Nephron (organoid): ENCODE measurements around the gene TRAPPC10.

ENCODE experiments used
- H3K27ac Mint-ChIP-seq, 3 experiments: 2 replicates each; pipeline ENCODE4 v1.8.0; 2020; ENCODE audit warnings: mixed read lengths in 3 of 3, mild to moderate bottlenecking in 2 of 3, moderate library complexity in 1 of 3
- H3K27me3 Mint-ChIP-seq: 2 replicates; pipeline ENCODE4 v1.8.0; 2021; ENCODE audit warnings: low read depth, mild to moderate bottlenecking, moderate library complexity, mixed read lengths
- H3K36me3 Mint-ChIP-seq: 2 replicates; pipeline ENCODE4 v1.8.0; 2020; ENCODE audit warnings: low read depth, mixed read lengths
- H3K4me1 Mint-ChIP-seq: 2 replicates; pipeline ENCODE4 v1.8.0; 2020; ENCODE audit warnings: mixed read lengths
- H3K4me3 Mint-ChIP-seq, 3 experiments: 2 replicates each; pipeline ENCODE4 v1.8.0; 2020; ENCODE audit warnings: mild to moderate bottlenecking in 3 of 3, mixed read lengths in 3 of 3, moderate library complexity in 2 of 3
- H3K9me3 Mint-ChIP-seq: 2 replicates; pipeline ENCODE4 v1.8.0; 2020; ENCODE audit warnings: mixed read lengths
- TF ChIP-seq, protein P1 (sequence below), 3 experiments: fragments of 200-600 bp; sonication (generic); IDR thresholded peaks; one replicate each; pipeline ENCODE4 v1.5.0; 2021; ENCODE audit warnings: antibody characterized with exemption in 3 of 3; ENCODE audit not compliant: unreplicated experiment in 3 of 3

The TRAPPC10 gene

DNA sequence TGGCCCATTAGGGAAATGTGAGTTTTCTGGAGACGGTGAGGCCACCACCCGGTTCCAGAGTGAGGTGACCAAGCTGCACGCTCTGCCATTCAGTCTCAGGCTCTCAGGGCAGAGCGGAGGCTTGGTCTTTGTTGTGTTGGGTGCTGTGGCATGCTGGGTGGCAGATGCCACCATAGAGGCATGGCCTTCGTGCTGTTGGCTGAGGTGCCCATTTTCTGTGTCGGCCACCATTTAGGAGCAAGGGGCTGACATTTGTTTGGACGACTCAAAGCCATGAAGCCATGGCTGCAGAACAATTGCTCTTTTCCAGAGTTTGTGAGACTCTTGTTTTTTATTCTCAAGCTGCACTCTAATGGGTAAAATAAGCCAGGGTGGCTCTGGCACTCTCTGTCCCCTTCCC is 58.3 kb downstream of the TRAPPC10 start:
- H3K27ac Mint-ChIP-seq, result no peak overlapping the region
- H3K4me3 Mint-ChIP-seq, result no peak overlapping the region
- peaks cover 5% of the 10 kb centered on the region for H3K4me1 Mint-ChIP-seq

DNA sequence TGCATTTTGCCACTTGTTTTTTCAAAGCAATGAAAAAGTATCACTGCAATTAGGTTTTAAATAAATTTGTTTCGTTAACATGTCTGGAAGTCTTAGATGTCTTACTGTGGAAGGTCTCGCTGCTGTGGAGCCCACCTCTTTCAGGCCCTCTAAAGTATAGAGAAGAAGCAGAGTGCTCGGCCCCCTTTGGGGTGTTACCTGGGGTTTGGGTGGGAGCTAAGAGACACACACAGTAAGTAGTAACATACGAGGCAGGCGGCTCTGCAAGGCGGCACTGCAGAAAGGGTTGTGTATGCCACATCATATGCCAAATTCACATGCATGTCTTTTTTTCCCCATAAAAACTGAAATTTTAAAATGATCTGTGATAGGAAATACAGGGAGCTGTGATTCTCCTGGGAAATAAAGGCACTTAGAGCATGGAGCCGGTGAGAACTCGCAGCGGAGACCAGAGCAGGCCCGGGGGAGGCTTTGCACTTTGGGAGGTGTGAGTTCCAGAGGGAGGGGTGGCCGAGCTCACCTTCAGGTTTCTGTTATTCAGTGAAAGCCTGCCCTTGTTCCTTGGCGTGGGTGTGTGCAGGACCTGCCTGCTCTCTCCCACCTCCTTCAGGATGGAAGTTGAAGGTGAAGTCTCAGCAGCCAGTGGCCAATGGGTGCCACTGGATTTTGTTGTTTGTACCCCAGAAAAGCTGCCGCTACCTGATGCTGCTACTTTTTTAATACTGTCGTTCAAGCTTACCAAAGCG is 59.4 kb downstream of the TRAPPC10 start:
- Mint-ChIP-seq H3K36me3 (peaks cover 34% of the 10 kb centered on the region), H3K27ac (no peak overlapping the region), H3K4me3 (no peak overlapping the region), H3K27me3 (no peaks in the 10 kb centered on the region), H3K4me1 (peaks cover 5% of the 10 kb centered on the region), H3K9me3 (no peaks in the 10 kb centered on the region)
- TF ChIP-seq, protein P1, sequence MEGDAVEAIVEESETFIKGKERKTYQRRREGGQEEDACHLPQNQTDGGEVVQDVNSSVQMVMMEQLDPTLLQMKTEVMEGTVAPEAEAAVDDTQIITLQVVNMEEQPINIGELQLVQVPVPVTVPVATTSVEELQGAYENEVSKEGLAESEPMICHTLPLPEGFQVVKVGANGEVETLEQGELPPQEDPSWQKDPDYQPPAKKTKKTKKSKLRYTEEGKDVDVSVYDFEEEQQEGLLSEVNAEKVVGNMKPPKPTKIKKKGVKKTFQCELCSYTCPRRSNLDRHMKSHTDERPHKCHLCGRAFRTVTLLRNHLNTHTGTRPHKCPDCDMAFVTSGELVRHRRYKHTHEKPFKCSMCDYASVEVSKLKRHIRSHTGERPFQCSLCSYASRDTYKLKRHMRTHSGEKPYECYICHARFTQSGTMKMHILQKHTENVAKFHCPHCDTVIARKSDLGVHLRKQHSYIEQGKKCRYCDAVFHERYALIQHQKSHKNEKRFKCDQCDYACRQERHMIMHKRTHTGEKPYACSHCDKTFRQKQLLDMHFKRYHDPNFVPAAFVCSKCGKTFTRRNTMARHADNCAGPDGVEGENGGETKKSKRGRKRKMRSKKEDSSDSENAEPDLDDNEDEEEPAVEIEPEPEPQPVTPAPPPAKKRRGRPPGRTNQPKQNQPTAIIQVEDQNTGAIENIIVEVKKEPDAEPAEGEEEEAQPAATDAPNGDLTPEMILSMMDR (IDR thresholded peaks at IDR 0.05; ENCODE audit: unreplicated experiment in 3 of 3), result no peak

More for the DNA sequence above, 58.3 kb downstream of the TRAPPC10 start:
- Mint-ChIP-seq H3K36me3 (peaks cover 32% of the 10 kb centered on the region), H3K9me3 (no peaks in the 10 kb centered on the region), H3K27me3 (peaks cover 4% of the 10 kb centered on the region)
- TF ChIP-seq, protein P1 (IDR thresholded peaks at IDR 0.05; ENCODE audit: unreplicated experiment in 3 of 3), result no peak

DNA sequence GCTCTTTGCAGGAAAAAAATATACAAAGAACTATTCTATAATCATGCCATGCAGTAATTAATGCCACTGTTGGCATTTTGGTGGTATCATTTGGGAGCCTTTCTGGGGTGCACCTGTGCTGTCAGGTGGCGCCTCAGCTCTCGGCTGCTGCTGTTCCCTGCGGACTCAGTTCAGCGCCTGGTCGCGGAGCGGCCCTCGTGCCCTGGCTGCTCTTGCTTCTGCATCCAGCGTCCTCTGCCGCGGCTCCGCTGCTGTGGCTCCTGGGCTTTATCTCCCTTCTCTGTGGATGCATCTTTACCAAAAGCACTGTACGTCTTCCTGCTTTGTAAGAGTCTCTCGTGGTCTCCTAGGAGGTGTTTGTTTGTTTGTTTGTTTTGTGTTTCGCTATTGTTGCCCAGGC is 60.0 kb downstream of the TRAPPC10 start:
- peaks cover 36% of the 10 kb centered on the region for H3K36me3 Mint-ChIP-seq
- H3K9me3 Mint-ChIP-seq, result no peaks in the 10 kb centered on the region
- no peak overlapping the region for H3K27ac Mint-ChIP-seq
- no peak overlapping the region for H3K4me3 Mint-ChIP-seq
- TF ChIP-seq, protein P1 (IDR thresholded peaks at IDR 0.05; ENCODE audit: unreplicated experiment in 3 of 3), result no peak
- H3K4me1 Mint-ChIP-seq, result peaks cover 3% of the 10 kb centered on the region
- no peaks in the 10 kb centered on the region for H3K27me3 Mint-ChIP-seq

DNA sequence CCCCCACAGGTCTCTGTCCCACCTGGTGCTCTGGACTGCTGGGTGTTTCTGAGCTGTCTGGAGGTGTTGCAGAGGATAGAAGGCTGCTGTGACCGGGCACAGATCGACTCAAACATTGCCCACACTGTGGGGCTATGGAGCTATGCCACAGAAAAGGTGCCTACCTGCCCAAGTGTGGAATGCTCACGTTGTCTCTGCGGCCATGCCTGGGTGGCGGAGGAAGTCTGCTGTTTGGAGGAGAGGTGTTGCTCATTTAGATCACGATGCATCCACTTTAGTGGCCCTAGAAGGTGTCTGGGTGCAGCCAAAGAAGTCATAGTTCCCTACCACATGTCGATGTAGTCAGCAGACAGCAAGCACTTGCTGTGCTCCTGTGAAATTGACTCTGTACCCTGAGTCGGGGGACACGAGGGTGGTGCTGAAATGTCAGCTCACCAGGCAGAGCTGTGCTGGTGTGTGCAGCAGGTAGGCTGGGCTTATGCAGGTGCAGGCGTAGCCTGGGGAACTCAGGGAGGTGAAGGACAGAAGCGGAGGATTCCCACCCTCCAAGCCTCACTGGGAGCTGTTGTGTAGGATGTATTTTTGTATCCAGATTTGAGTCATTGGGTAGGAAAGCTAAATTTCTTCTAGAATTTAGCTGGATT is 62.3 kb downstream of the TRAPPC10 start:
- no peak overlapping the region for H3K4me3 Mint-ChIP-seq
- no peaks in the 10 kb centered on the region for H3K9me3 Mint-ChIP-seq
- TF ChIP-seq, protein P1 (IDR thresholded peaks at IDR 0.05; ENCODE audit: unreplicated experiment in 3 of 3), result no peak
- no peak overlapping the region for H3K27ac Mint-ChIP-seq
- H3K36me3 Mint-ChIP-seq, result peaks cover 52% of the 10 kb centered on the region
- no peaks in the 10 kb centered on the region for H3K4me1 Mint-ChIP-seq
- H3K27me3 Mint-ChIP-seq, result no peaks in the 10 kb centered on the region

DNA sequence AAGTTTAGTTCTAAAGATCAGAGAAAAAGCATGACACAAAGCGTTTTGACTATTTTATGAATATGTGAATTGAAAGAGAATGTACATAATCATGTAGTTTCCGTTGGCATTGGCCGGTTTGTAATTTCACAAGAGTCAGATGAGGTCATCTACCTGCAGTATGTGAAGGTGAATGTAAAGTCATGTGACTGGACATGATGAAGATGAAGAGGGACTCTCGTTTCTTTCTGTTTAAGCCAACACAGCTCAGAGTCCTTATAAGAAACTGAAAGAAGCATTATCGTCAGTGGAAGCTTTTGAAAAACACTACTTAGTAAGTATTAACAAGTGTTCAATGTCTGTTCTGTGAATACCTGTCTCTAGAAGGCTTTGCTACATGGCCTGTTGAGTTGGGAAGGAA is 64.2 kb downstream of the TRAPPC10 start:
- Mint-ChIP-seq H3K9me3 (no peaks in the 10 kb centered on the region), H3K27ac (no peak overlapping the region), H3K27me3 (no peaks in the 10 kb centered on the region), H3K4me3 (no peak overlapping the region), H3K4me1 (no peaks in the 10 kb centered on the region), H3K36me3 (peaks cover 61% of the 10 kb centered on the region)
- TF ChIP-seq, protein P1 (IDR thresholded peaks at IDR 0.05; ENCODE audit: unreplicated experiment in 3 of 3), result no peak
